ENCODE data around the gene TEPSIN.

GRCh38 chr17:81263371-81264181 is 24.7 kb upstream of the TEPSIN start:
- TF ChIP-seq CTCF (IDR thresholded peaks at IDR 0.05) = no peak
- no peak for TF ChIP-seq POLR2AphosphoS5 (IDR thresholded peaks at IDR 0.05)
- TF ChIP-seq POLR2A (IDR thresholded peaks at IDR 0.05; ENCODE audit: low read depth) = no peak

All from esophagus muscularis mucosa (tissue), 3 donors.